GM18508 (cell line): ENCODE results near the gene CD274.
"Not testable (repeated sequence)": the region's sequence is repeated elsewhere in the genome, so short reads cannot be mapped to it uniquely, and the experiment has no call there.

ENCODE experiments used
- ATAC-seq: cut with Tn5 transposase; IDR thresholded peaks from one replicate; pipeline ENCODE4 v1.9.1; 2021; ENCODE audit warnings: moderate number of reproducible peaks; ENCODE audit not compliant: insufficient read depth, unreplicated experiment

The CD274 gene

GRCh38 chr9:5493679-5494511 is 43.6 kb downstream of the CD274 start:
- ATAC-seq, result peak; percentile 80

- not testable (repeated sequence) for ATAC-seq
Observed at GRCh38 chr9:5494765-5495164, 44.4 kb downstream of the CD274 start.

GRCh38 chr9:5499157-5499556 is 48.8 kb downstream of the CD274 start:
- ATAC-seq, result no peak

GRCh38 chr9:5499889-5500398 is 49.6 kb downstream of the CD274 start:
- no peak for ATAC-seq

GRCh38 chr9:5500441-5501235 is 50.3 kb downstream of the CD274 start:
- no peak for ATAC-seq

- no peak for ATAC-seq
Observed at GRCh38 chr9:5502553-5502952, 52.2 kb downstream of the CD274 start.

GRCh38 chr9:5509573-5509972 is 59.2 kb downstream of the CD274 start:
- ATAC-seq, result no peak

- ATAC-seq, result peak; percentile 64
Observed at GRCh38 chr9:5510360-5510931, 60.1 kb downstream of the CD274 start, which contains the start of gene PDCD1LG2. TSS of gene PDCD1LG2 (plus strand) at chr9:5510531. CDS start at chr9:5522547, 12,016 bp downstream.

- ATAC-seq, result no peak
Observed at GRCh38 chr9:5510989-5511388, 60.6 kb downstream of the CD274 start.

GRCh38 chr9:5511476-5511875 is 61.1 kb downstream of the CD274 start:
- ATAC-seq, result no peak

GRCh38 chr9:5511935-5512580 is 61.7 kb downstream of the CD274 start:
- ATAC-seq, result no peak

GRCh38 chr9:5512658-5513452 is 62.5 kb downstream of the CD274 start:
- ATAC-seq, result no peak

GRCh38 chr9:5513966-5514616 is 63.7 kb downstream of the CD274 start:
- ATAC-seq, result no peak

GRCh38 chr9:5514617-5515260 is 64.4 kb downstream of the CD274 start:
- ATAC-seq, result no peak

- no peak for ATAC-seq
Observed at GRCh38 chr9:5515261-5515650, 64.9 kb downstream of the CD274 start.

- no peak for ATAC-seq
Observed at GRCh38 chr9:5516453-5517220, 66.3 kb downstream of the CD274 start.

- no peak for ATAC-seq
Observed at GRCh38 chr9:5518171-5518936, 68.0 kb downstream of the CD274 start.
